ENCODE results near the gene C1orf232. TPM values are rescaled to one million over a fixed set of nuclear protein-coding genes. Genes with fewer than 3 reads are reported as not detected.

The C1orf232 gene
- total and polyA plus RNA-seq, 2 experiments from 2014 or later: not detected

DNA sequence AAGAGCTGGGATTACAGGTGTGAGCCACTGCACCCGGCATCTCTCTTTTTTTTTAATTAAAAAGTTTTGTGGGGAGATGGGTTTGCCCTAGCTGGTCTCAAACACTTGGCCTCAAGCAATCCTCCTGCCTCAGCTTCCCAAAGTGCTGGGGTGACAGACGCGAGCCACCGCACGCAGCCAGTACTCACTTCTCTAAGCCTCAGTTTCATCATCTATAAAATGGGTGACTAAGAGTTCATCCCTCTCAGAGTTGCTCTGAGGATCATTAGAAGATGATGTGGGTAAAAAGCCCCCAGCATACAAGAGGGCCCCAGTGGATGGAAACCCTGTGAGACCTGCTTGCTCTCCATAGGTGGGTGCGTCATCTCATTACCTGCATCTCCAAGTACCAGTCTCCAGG is 19.1 kb upstream of the C1orf232 start:
- no peak overlapping the region for H3K4me3 ChIP-seq
- Mint-ChIP-seq H3K9me3 (no peaks in the 10 kb centered on the region; the same call in 2 of the 3 replicates), H3K27ac (no peak overlapping the region), H3K36me3 (ENCODE audit: low read depth) (peaks cover 9% of the 10 kb centered on the region; the same call in 2 of the 3 replicates), H3K4me3 (no peak overlapping the region), H3K27me3 (ENCODE audit: insufficient read depth, low read depth, poor library complexity) (peaks cover 13% of the 10 kb centered on the region), H3K4me1 (peaks cover 17% of the 10 kb centered on the region)
- H3K27me3 ChIP-seq (ENCODE audit: insufficient read depth): no peaks in the 10 kb centered on the region
- no peak overlapping the region for H3K27ac ChIP-seq (ENCODE audit: low read depth)
- DNase-seq (ENCODE audit: low spot score) (no peak), ATAC-seq (no peak)
- H3K36me3 ChIP-seq (ENCODE audit: insufficient read depth): no peaks in the 10 kb centered on the region
- H2AFZ ChIP-seq: no peak overlapping the region
- H4K20me1 ChIP-seq (replicated peaks; ENCODE audit: insufficient read depth): no peaks in the 10 kb centered on the region
- no peaks in the 10 kb centered on the region for H3K4me1 ChIP-seq (ENCODE audit: insufficient read depth)
- no peaks in the 10 kb centered on the region for H3K79me2 ChIP-seq (replicated peaks; ENCODE audit: insufficient read depth)
- TF ChIP-seq CREB1 (CRISPR knock-in tag; IDR thresholded peaks at IDR 0.05; ENCODE audit: low read depth) (no peak), ZNF462 (CRISPR knock-in tag; IDR thresholded peaks at IDR 0.05) (no peak), NANOG (IDR thresholded peaks at IDR 0.05; ENCODE audit: borderline replicate concordance) (no peak), CTCF (conservative IDR thresholded peaks at IDR 0.05; ENCODE audit: low read depth in 2 of 2) (no peak), ZNF114 (CRISPR knock-in tag; IDR thresholded peaks at IDR 0.05) (no peak), POLR2AphosphoS5 (IDR thresholded peaks at IDR 0.05; ENCODE audit: low read depth) (no peak), STAT1 (IDR thresholded peaks at IDR 0.05; ENCODE audit: unreplicated experiment) (no peak), EZH2 (IDR thresholded peaks at IDR 0.05; ENCODE audit: low read depth, unreplicated experiment) (no peak), ZNF331 (CRISPR knock-in tag; IDR thresholded peaks at IDR 0.05; ENCODE audit: low read depth) (no peak), EZH2phosphoT487 (IDR thresholded peaks at IDR 0.05; ENCODE audit: unreplicated experiment) (no peak), JUNB (IDR thresholded peaks at IDR 0.05; ENCODE audit: unreplicated experiment) (no peak)
- TF ChIP-seq, protein P1, sequence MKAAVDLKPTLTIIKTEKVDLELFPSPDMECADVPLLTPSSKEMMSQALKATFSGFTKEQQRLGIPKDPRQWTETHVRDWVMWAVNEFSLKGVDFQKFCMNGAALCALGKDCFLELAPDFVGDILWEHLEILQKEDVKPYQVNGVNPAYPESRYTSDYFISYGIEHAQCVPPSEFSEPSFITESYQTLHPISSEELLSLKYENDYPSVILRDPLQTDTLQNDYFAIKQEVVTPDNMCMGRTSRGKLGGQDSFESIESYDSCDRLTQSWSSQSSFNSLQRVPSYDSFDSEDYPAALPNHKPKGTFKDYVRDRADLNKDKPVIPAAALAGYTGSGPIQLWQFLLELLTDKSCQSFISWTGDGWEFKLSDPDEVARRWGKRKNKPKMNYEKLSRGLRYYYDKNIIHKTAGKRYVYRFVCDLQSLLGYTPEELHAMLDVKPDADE (IDR thresholded peaks at IDR 0.05): no peak
- TF ChIP-seq, protein P2, sequence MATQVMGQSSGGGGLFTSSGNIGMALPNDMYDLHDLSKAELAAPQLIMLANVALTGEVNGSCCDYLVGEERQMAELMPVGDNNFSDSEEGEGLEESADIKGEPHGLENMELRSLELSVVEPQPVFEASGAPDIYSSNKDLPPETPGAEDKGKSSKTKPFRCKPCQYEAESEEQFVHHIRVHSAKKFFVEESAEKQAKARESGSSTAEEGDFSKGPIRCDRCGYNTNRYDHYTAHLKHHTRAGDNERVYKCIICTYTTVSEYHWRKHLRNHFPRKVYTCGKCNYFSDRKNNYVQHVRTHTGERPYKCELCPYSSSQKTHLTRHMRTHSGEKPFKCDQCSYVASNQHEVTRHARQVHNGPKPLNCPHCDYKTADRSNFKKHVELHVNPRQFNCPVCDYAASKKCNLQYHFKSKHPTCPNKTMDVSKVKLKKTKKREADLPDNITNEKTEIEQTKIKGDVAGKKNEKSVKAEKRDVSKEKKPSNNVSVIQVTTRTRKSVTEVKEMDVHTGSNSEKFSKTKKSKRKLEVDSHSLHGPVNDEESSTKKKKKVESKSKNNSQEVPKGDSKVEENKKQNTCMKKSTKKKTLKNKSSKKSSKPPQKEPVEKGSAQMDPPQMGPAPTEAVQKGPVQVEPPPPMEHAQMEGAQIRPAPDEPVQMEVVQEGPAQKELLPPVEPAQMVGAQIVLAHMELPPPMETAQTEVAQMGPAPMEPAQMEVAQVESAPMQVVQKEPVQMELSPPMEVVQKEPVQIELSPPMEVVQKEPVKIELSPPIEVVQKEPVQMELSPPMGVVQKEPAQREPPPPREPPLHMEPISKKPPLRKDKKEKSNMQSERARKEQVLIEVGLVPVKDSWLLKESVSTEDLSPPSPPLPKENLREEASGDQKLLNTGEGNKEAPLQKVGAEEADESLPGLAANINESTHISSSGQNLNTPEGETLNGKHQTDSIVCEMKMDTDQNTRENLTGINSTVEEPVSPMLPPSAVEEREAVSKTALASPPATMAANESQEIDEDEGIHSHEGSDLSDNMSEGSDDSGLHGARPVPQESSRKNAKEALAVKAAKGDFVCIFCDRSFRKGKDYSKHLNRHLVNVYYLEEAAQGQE (IDR thresholded peaks at IDR 0.05; ENCODE audit: unreplicated experiment): no peak
- 0 out of 2 replicates have a peak, but pooled peaks cover 4% of the 10 kb centered on the region for H3F3A ChIP-seq (replicated peaks; ENCODE audit: low read depth)
- no peaks in the 10 kb centered on the region for H3K9me2 ChIP-seq (ENCODE audit: insufficient read depth)
- no peak overlapping the region for H3K4me2 ChIP-seq
